HAP-1 (cell line): Measurements from ENCODE around the gene MBOAT2.

ENCODE experiments used
- DNase-seq, 2 experiments: peaks; one replicate each; pipeline ENCODE4 v3.0.0-alpha.2; 2016 to 2020; ENCODE audit warnings: low spot score in 2 of 2
- H3K27me3 ChIP-seq: fragments of 250-450 bp; sonication (Bioruptor Pico); 2 replicates; pipeline ENCODE4 v1.5.1; 2020; ENCODE audit warnings: low read depth, mild to moderate bottlenecking, moderate library complexity
- H3K36me3 ChIP-seq: fragments of 250-450 bp; sonication (Bioruptor Pico); replicated peaks from 2 replicates; pipeline ENCODE4 v1.5.1; 2020; ENCODE audit warnings: mild to moderate bottlenecking
- H3K4me1 ChIP-seq: fragments of 250-450 bp; sonication (Bioruptor Pico); 2 replicates; pipeline ENCODE4 v1.5.1; 2020; ENCODE audit warnings: mild to moderate bottlenecking
- H3K4me3 ChIP-seq: fragments of 250-450 bp; sonication (Bioruptor Pico); 2 replicates; pipeline ENCODE4 v1.5.1; 2020; ENCODE audit warnings: mild to moderate bottlenecking, moderate library complexity
- H3K9me3 ChIP-seq: fragments of 250-450 bp; sonication (Bioruptor Pico); 2 replicates; pipeline ENCODE4 v1.5.1; 2020; ENCODE audit warnings: mild to moderate bottlenecking, moderate library complexity
- in situ Hi-C: fragments of 300-500 bp; cut with MboI; formaldehyde crosslinking; loops from 3 replicates; pipeline ENCODE4 v1.14.3; 2020; ENCODE audit warnings: low sequenced_read_pairs, inconsistent platforms, mixed read lengths

MBOAT2 gene

DNA sequence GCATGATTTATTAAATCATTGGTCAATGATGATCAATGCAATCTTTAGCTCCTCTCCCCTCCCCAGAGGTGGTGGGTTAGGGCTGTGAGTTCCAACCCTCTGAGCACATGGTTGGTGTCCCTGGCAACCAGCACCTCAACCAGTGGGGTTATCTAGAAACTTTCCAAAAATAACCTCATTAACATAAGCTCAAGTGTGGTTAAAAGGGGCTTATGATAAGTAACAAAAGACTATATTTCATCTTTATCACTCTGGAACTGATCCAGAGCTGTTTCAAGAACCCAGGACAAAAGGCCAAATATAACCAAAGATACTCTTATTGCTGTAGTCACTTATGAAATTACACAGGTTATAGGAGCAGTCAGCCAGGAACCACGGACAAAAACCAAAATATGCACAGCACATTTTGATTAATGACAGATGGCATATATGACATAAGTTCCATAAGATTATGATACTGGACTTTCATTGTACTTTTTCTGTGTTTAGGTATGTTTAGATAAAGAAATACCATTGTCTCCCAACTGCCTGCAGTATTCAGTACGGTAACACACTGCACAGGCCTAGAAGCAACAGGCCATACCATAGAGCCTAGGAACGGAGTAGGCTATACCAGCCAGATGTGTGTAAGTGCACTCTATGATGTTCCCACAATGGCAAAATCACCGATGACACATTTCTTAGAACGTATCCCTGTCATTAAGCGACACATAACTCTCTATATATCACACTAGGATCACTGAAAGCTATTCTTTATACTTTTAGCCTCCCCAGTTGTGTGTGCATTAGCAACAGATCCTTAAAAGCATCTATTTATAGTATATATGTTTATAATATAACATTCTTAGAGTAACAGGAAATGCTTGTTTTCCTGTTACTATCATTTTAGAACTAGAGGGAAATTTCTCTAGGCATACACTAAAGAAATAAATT lies 197.9 kb downstream of the MBOAT2 start:
- Histone ChIP-seq H3K4me1 (peaks cover 4% of the 10 kb centered on the region), H3K36me3 (peaks cover 15% of the 10 kb centered on the region), H3K9me3 (no peaks in the 10 kb centered on the region), H3K27me3 (no peaks in the 10 kb centered on the region), H3K4me3 (no peak overlapping the region)
- DNase-seq: peak; percentile 17 to 50
- in situ Hi-C loops: no loop called here

DNA sequence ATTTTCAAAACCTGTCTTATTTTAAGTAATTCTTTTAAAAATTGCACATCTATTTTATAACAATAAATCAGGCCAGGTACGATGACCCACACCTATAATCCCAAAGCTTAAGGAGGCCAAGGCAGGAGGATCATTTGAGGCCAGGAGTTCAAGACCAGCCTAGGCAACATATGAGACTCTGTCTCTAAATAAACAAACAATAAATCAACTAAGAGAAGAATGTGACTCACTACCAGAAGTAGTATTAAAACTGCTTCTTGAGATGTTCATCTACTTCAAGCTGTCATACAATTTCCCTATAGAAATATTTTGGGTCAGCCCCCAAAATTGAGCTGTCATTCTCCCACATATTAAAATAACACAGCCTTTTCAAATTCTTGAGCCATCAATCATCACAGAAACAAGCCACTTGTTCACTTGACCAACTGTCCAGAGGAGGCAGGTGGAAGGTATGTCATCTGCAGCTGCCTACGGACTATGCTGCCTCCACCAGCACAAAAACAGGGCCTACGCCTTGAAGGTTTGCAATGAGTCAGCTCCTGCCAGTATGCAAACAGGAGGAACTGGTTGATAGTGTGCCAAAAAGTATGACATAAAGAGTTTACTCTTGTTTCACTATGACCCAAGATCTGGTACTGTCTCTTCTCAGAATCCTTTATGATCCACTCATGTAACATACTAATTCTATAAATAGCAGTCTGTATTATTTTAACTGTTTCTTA lies 199.7 kb downstream of the MBOAT2 start:
- no peak for DNase-seq
- in situ Hi-C loops: no loop called here
- H3K36me3 ChIP-seq: peaks cover 7% of the 10 kb centered on the region
- no peak overlapping the region for H3K4me3 ChIP-seq
- H3K27me3 ChIP-seq: no peaks in the 10 kb centered on the region
- H3K9me3 ChIP-seq: no peaks in the 10 kb centered on the region
- H3K4me1 ChIP-seq: peaks cover 4% of the 10 kb centered on the region

DNA sequence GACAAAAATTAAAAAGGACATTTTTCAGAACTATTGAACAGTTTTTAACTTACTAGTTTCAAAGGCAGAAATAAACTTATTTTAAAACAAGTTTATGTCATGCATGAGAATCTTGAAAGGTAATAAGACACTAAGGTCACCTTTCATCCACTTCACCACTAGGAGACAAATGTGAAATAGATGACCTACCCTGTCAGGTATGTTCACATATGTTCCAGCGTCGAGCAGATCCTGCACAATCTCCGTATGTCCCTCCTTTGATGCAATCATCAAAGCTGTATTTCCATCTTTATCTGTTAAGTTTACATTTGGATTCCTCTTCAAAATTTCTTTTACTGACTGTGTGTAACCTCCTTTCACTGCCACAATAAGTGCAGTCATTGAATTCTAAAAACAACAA lies 200.7 kb downstream of the MBOAT2 start:
- Histone ChIP-seq H3K4me1 (peaks cover 4% of the 10 kb centered on the region), H3K36me3 (peaks cover 16% of the 10 kb centered on the region), H3K4me3 (no peak overlapping the region), H3K9me3 (no peaks in the 10 kb centered on the region), H3K27me3 (no peaks in the 10 kb centered on the region)
- in situ Hi-C loops: no loop called here
- no peak for DNase-seq
